HepG2 (cell line): ENCODE results near the gene KCTD5. TPM values are rescaled to one million over a fixed set of nuclear protein-coding genes. Genes with fewer than 3 reads are reported as not detected.
A peak's percentile ranks its signal among the peaks of the same experiment; 100 is the strongest.

Source experiments
- ARNT ChIP-seq: fragments of 450-650 bp; IDR thresholded peaks from 2 replicates; pipeline ENCODE4 v1.6.1; 2017
- CHD2 ChIP-seq: IDR thresholded peaks from 2 replicates; pipeline ENCODE4 v1.6.1; 2011; ENCODE audit warnings: low read depth, low read length, improper control_type of control experiment
- EED ChIP-seq: sonication (generic); formaldehyde crosslinking; IDR thresholded peaks from 2 replicates; pipeline ENCODE4 v1.5.0; 2020; ENCODE audit warnings: mild to moderate bottlenecking, missing genetic modification reagents
- FOXK2 ChIP-seq: fragments of 450-650 bp; IDR thresholded peaks from 2 replicates; pipeline ENCODE4 v1.6.1; 2016
- FOXM1 ChIP-seq: sonication (generic); formaldehyde crosslinking; IDR thresholded peaks from 2 replicates; pipeline ENCODE4 v1.5.0; 2020; ENCODE audit warnings: missing genetic modification reagents
- GATAD2A ChIP-seq: IDR thresholded peaks from 2 replicates; pipeline ENCODE4 v1.6.1; 2016
- HNF4A ChIP-seq: sonication (generic); formaldehyde crosslinking; IDR thresholded peaks from 2 replicates; pipeline ENCODE4 v1.4.0; 2020; ENCODE audit warnings: missing genetic modification reagents
- ISX ChIP-seq: sonication (generic); formaldehyde crosslinking; conservative IDR thresholded peaks from 2 replicates; pipeline ENCODE4 v1.5.0; 2020; ENCODE audit warnings: missing genetic modification reagents
- MEF2D ChIP-seq: sonication (generic); formaldehyde crosslinking; IDR thresholded peaks from 2 replicates; pipeline ENCODE4 v1.5.1; 2020; ENCODE audit warnings: mild to moderate bottlenecking, missing genetic modification reagents
- MIXL1 ChIP-seq: IDR thresholded peaks from 2 replicates; pipeline ENCODE4 v1.6.1; 2016
- MTF1 ChIP-seq: sonication (generic); formaldehyde crosslinking; IDR thresholded peaks from 2 replicates; pipeline ENCODE4 v1.5.0; 2020; ENCODE audit warnings: missing genetic modification reagents
- NFE2L2 ChIP-seq: fragments of 150-350 bp; IDR thresholded peaks from 2 replicates; pipeline ENCODE4 v1.6.1; 2014; ENCODE audit warnings: low read length
- NR2F2 ChIP-seq: IDR thresholded peaks from 2 replicates; pipeline ENCODE4 v1.6.1; 2012; ENCODE audit warnings: low read depth, inconsistent platforms, borderline replicate concordance
- PCBP1 ChIP-seq: fragments of 200-400 bp; formaldehyde crosslinking; IDR thresholded peaks from 2 replicates; pipeline ENCODE4 v1.6.1; 2017; ENCODE audit warnings: mild to moderate bottlenecking, low read depth, low read length, borderline replicate concordance
- POLR2AphosphoS5 ChIP-seq: IDR thresholded peaks from 2 replicates; pipeline ENCODE4 v1.6.1; 2012; ENCODE audit warnings: low read depth, low read length
- REL ChIP-seq: sonication (generic); formaldehyde crosslinking; conservative IDR thresholded peaks from 2 replicates; pipeline ENCODE4 v1.8.0; 2022; ENCODE audit warnings: mild to moderate bottlenecking, missing genetic modification reagents, moderate library complexity
- SP4 ChIP-seq: sonication (generic); formaldehyde crosslinking; IDR thresholded peaks from 2 replicates; pipeline ENCODE4 v1.8.1; 2023; ENCODE audit warnings: mild to moderate bottlenecking, missing genetic modification reagents
- TEAD3 ChIP-seq: optimal IDR thresholded peaks from 2 replicates; pipeline ENCODE3; 2016; ENCODE audit warnings: borderline replicate concordance
- TRAFD1 ChIP-seq: sonication (generic); formaldehyde crosslinking; IDR thresholded peaks from 2 replicates; pipeline ENCODE4 v1.5.1; 2020; ENCODE audit warnings: missing genetic modification reagents, mild to moderate bottlenecking, borderline replicate concordance
- ZBTB49 ChIP-seq: sonication (generic); formaldehyde crosslinking; IDR thresholded peaks from 2 replicates; pipeline ENCODE4 v1.4.0; 2020; ENCODE audit warnings: missing genetic modification reagents, borderline replicate concordance
- ZFP36L1 ChIP-seq: sonication (generic); formaldehyde crosslinking; IDR thresholded peaks from 2 replicates; pipeline ENCODE4 v1.8.0; 2022; ENCODE audit warnings: mild to moderate bottlenecking, missing genetic modification reagents, moderate library complexity
- ZMYM3 ChIP-seq: sonication (generic); formaldehyde crosslinking; IDR thresholded peaks from 2 replicates; pipeline ENCODE4 v1.5.1; 2020; ENCODE audit warnings: mild to moderate bottlenecking, missing genetic modification reagents
- ZNF274 ChIP-seq: sonication (generic); formaldehyde crosslinking; IDR thresholded peaks from 2 replicates; pipeline ENCODE4 v1.5.1; 2020; ENCODE audit warnings: mild to moderate bottlenecking, missing genetic modification reagents
- ZNF503 ChIP-seq: sonication (generic); formaldehyde crosslinking; IDR thresholded peaks from 2 replicates; pipeline ENCODE4 v1.4.0; 2020; ENCODE audit warnings: missing genetic modification reagents
- ZNF563 ChIP-seq: sonication (generic); formaldehyde crosslinking; IDR thresholded peaks from 2 replicates; pipeline ENCODE4 v1.8.0; 2022; ENCODE audit warnings: mild to moderate bottlenecking, moderate library complexity, missing genetic modification reagents
- ZNF678 ChIP-seq: sonication (generic); formaldehyde crosslinking; IDR thresholded peaks from 2 replicates; pipeline ENCODE4 v1.4.0; 2020; ENCODE audit warnings: mild to moderate bottlenecking, missing genetic modification reagents
- ZNF747 ChIP-seq: sonication (generic); formaldehyde crosslinking; IDR thresholded peaks from 2 replicates; pipeline ENCODE4 v1.8.1; 2023; ENCODE audit warnings: missing genetic modification reagents, mild to moderate bottlenecking, borderline replicate concordance
- polyA plus RNA-seq, 8 experiments: library from polyadenylated mRNA; depleted of rRNA in 3 of 8; stranded (reverse) in 7 of 8; unstranded in 1 of 8; fragments of >200 nt; fragmentation: Illumina TruSeq in 4 of 8; extraction: Trizol in 4 of 8; gene quantifications; 2 replicates each; pipeline versions ENCODE4 v1.2.1 to v1.2.3, GENCODE V29; 2011 to 2016; ENCODE audit warnings: low read depth in 4 of 8, missing spikeins in 1 of 8, mixed read lengths in 1 of 8; ENCODE audit not compliant: insufficient read depth in 1 of 8
- total RNA-seq, 5 experiments: library from RNA; depleted of rRNA; stranded (reverse); fragments of >200 nt; fragmentation: Illumina TruSeq; extraction: Trizol; gene quantifications; 2 replicates each; pipeline ENCODE4 v1.2.3, GENCODE V29; 2016; ENCODE audit warnings: low read depth in 1 of 5

The KCTD5 gene
- total and polyA plus RNA-seq, 2 of the 13 experiments (the other 11 are each of a cell fraction or from before 2014, with no cell fraction given): 25.4 to 29.8 TPM

- TF ChIP-seq POLR2AphosphoS5: peak; percentile 40; the same call in 1 of the 2 replicates
- 0 out of 2 replicates have a peak, but pooled peaks have one; percentile 45 for TF ChIP-seq ZNF563 (CRISPR knock-in tag)
- TF ChIP-seq SP4 (CRISPR knock-in tag): no peak; the same call in 1 of the 2 replicates
- no peak for TF ChIP-seq PCBP1
- no peak for TF ChIP-seq ZNF678 (CRISPR knock-in tag)
- no peak for TF ChIP-seq ZMYM3 (CRISPR knock-in tag)
- TF ChIP-seq ZNF747 (CRISPR knock-in tag): peak; percentile 65
- no peak for TF ChIP-seq ISX (CRISPR knock-in tag)
- TF ChIP-seq FOXK2: no peak
- TF ChIP-seq ZNF274 (CRISPR knock-in tag): no peak
- no peak for TF ChIP-seq MTF1
- TF ChIP-seq REL: no peak
- TF ChIP-seq NR2F2: peak; percentile 28; the same call in 1 of the 2 replicates
- no peak for TF ChIP-seq ZFP36L1 (CRISPR knock-in tag)
- no peak for TF ChIP-seq ZBTB49 (CRISPR knock-in tag)
- TF ChIP-seq MEF2D: no peak
- TF ChIP-seq ZNF503 (CRISPR knock-in tag): peak; percentile 77; the same call in 1 of the 2 replicates
- TF ChIP-seq NFE2L2: no peak
- TF ChIP-seq CHD2: no peak
- TF ChIP-seq TRAFD1 (CRISPR knock-in tag): no peak
- TF ChIP-seq HNF4A (CRISPR knock-in tag): no peak
- TF ChIP-seq FOXM1 (CRISPR knock-in tag): no peak
- TF ChIP-seq TEAD3 (CRISPR knock-in tag): peak; percentile 13
- no peak for TF ChIP-seq ARNT
- peak; percentile 53; the same call in 1 of the 2 replicates for TF ChIP-seq GATAD2A
- 0 out of 2 replicates have a peak, but pooled peaks have one; percentile 17 for TF ChIP-seq MIXL1
- no peak for TF ChIP-seq EED
Measured at GRCh38 chr16:2720719-2721633, 38.7 kb downstream of the KCTD5 start (continued).
